Gastroesophageal sphincter (tissue), 3 donors: ENCODE results near the gene EFNA1.

Experiments used
- POLR2A ChIP-seq, 2 donors: fragments of 450-650 bp; IDR thresholded peaks; one replicate each; pipeline ENCODE4 v1.6.1; 2017; ENCODE audit warnings: antibody characterized with exemption in 2 of 2, mild to moderate bottlenecking in 2 of 2, moderate library complexity in 1 of 2
- POLR2AphosphoS5 ChIP-seq: sonication (generic); formaldehyde crosslinking; IDR thresholded peaks from one replicate; pipeline ENCODE4 v1.6.1; 2017; ENCODE audit warnings: antibody characterized with exemption
- TF ChIP-seq, protein P1 (sequence below), 4 experiments: fragments of 200-600 bp in 2 of 4; fragments of 450-650 bp in 2 of 4; sonication (generic) in 1 of 4; IDR thresholded peaks; one replicate each; pipeline ENCODE4 v1.5.1; 2017 to 2019; ENCODE audit warnings: antibody characterized with exemption in 4 of 4, mild to moderate bottlenecking in 2 of 4, moderate library complexity in 2 of 4

DNA sequence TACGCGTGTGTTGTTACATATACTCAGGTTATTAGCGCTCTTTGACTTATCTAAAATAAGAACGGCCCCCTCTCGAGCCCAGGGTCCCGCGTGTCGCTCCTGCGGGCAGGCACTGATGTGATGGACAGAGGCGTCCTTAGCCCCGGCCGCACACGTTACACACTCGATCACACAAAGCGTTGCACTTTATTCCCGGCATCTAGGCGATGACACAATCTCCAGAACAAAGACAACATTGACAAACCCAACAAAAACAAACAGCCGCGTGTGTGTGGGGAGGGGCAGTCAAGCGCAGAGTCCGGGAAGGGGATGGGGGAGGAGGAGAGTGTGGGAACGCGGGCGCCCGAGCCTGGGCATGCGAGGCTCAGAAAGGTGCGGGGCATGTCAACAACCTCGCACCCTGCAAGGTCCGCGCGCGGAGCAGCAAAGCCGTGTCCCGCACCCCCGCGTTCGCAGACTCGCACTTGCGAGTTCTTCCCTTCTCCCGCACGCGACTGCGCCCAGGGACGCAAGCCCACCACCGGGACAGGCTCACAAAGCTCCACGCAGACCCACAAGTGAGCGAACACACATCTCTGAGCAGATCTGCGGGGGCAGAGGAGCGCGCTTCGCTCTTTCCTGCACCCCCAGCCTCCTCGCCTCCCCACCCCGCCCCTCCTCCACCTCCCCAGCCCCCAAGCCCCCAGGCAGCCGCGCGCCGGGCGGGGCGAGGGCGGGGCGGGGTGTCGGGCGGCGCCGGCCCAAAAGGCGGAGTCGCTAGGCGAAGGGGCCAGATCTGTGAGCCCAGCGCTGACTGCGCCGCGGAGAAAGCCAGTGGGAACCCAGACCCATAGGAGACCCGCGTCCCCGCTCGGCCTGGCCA, at the start of gene EFNA1:
- TF ChIP-seq, protein P1, sequence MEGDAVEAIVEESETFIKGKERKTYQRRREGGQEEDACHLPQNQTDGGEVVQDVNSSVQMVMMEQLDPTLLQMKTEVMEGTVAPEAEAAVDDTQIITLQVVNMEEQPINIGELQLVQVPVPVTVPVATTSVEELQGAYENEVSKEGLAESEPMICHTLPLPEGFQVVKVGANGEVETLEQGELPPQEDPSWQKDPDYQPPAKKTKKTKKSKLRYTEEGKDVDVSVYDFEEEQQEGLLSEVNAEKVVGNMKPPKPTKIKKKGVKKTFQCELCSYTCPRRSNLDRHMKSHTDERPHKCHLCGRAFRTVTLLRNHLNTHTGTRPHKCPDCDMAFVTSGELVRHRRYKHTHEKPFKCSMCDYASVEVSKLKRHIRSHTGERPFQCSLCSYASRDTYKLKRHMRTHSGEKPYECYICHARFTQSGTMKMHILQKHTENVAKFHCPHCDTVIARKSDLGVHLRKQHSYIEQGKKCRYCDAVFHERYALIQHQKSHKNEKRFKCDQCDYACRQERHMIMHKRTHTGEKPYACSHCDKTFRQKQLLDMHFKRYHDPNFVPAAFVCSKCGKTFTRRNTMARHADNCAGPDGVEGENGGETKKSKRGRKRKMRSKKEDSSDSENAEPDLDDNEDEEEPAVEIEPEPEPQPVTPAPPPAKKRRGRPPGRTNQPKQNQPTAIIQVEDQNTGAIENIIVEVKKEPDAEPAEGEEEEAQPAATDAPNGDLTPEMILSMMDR (IDR thresholded peaks at IDR 0.05), result no peak
- peak; percentile 53 to 79 for TF ChIP-seq POLR2A (IDR thresholded peaks at IDR 0.05)
- peak; percentile 76 for TF ChIP-seq POLR2AphosphoS5
